ENCODE measurements around the gene GPR155.
"Not testable (repeated sequence)": the region's sequence is repeated elsewhere in the genome, so short reads cannot be mapped to it uniquely, and the experiment has no call there.

GPR155 gene

GRCh38 chr2:174490051-174490450, 3.2 kb upstream of the GPR155 start:
- no peak for DNase-seq (ENCODE audit: low read depth, low spot score)

- DNase-seq (ENCODE audit: low read depth, low spot score): not testable (repeated sequence)
Measured at GRCh38 chr2:174489520-174489919, 2.7 kb upstream of the GPR155 start.

- DNase-seq (ENCODE audit: low read depth, low spot score): no peak
Measured at GRCh38 chr2:174487820-174488162, 962 bp upstream of the GPR155 start.

- peak; percentile 82 for DNase-seq (ENCODE audit: low read depth, low spot score)
Measured at GRCh38 chr2:174487108-174487819, 435 bp upstream of the GPR155 start.

GRCh38 chr2:174485788-174486562, 854 bp downstream of the GPR155 start:
- DNase-seq (ENCODE audit: low read depth, low spot score): no peak

- not testable (repeated sequence) for DNase-seq (ENCODE audit: low read depth, low spot score)
Measured at GRCh38 chr2:174485045-174485444, 1.8 kb downstream of the GPR155 start.

GRCh38 chr2:174484573-174484972, 2.3 kb downstream of the GPR155 start:
- no peak for DNase-seq (ENCODE audit: low read depth, low spot score)

GRCh38 chr2:174482854-174483253, 4.0 kb downstream of the GPR155 start:
- DNase-seq (ENCODE audit: low read depth, low spot score): no peak

- DNase-seq (ENCODE audit: low read depth, low spot score): no peak
Measured at GRCh38 chr2:174477759-174478158, 9.1 kb downstream of the GPR155 start.

- DNase-seq (ENCODE audit: low read depth, low spot score): no peak
Measured at GRCh38 chr2:174473796-174474195, 13.0 kb downstream of the GPR155 start.

- peak; percentile 47 for DNase-seq (ENCODE audit: low read depth, low spot score)
Measured at GRCh38 chr2:174465327-174465726, 21.5 kb downstream of the GPR155 start.

GRCh38 chr2:174461221-174461620, 25.6 kb downstream of the GPR155 start:
- DNase-seq (ENCODE audit: low read depth, low spot score): no peak

GRCh38 chr2:174454566-174454965, 32.3 kb downstream of the GPR155 start:
- no peak for DNase-seq (ENCODE audit: low read depth, low spot score)

GRCh38 chr2:174450021-174450816, 36.6 kb downstream of the GPR155 start:
- DNase-seq (ENCODE audit: low read depth, low spot score): no peak

- DNase-seq (ENCODE audit: low read depth, low spot score): no peak
Measured at GRCh38 chr2:174449033-174449432, 37.8 kb downstream of the GPR155 start.

- DNase-seq (ENCODE audit: low read depth, low spot score): no peak
Measured at GRCh38 chr2:174446531-174446930, 40.3 kb downstream of the GPR155 start.

GRCh38 chr2:174445248-174445647, 41.6 kb downstream of the GPR155 start:
- DNase-seq (ENCODE audit: low read depth, low spot score): no peak

GRCh38 chr2:174444761-174445160, 42.1 kb downstream of the GPR155 start:
- DNase-seq (ENCODE audit: low read depth, low spot score): no peak

- DNase-seq (ENCODE audit: low read depth, low spot score): no peak
Measured at GRCh38 chr2:174442546-174443510, 44.0 kb downstream of the GPR155 start.

- DNase-seq (ENCODE audit: low read depth, low spot score): no peak
Measured at GRCh38 chr2:174439950-174440349, 46.9 kb downstream of the GPR155 start.

- no peak for DNase-seq (ENCODE audit: low read depth, low spot score)
Measured at GRCh38 chr2:174439323-174439722, 47.5 kb downstream of the GPR155 start.
